Erythroblast (primary cell): ENCODE results near the gene DENND5B.

ENCODE experiments used
- GATA1 ChIP-seq: IDR thresholded peaks from 2 replicates; pipeline ENCODE4 v1.6.1; 2011; ENCODE audit warnings: low read depth, mild to moderate bottlenecking, control low read depth, low read length, moderate library complexity
- POLR2A ChIP-seq: IDR thresholded peaks from 2 replicates; pipeline ENCODE4 v1.6.1; 2011; ENCODE audit warnings: mild to moderate bottlenecking, low read length

DNA sequence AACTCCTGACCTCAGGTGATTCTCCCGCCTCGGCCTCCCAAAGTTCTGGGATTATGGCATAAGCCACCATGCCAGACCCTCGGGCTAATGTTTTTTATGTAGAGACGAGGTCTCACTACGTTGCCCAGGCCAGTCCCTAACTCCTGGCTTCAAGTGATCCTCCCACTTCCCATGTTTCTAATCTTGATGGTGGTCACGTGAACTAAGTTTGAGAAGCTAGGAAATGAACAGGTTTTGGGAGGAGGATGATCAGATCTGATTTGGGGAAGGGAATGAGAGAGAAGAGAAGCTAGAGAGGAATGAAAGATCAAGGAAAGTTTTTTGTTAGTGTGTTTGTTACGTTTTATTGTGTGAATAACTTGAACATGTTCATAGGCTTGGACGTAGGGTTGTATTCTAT lies 247.8 kb downstream of the DENND5B start:
- TF ChIP-seq POLR2A: no peak
- no peak for TF ChIP-seq GATA1
